Stimulated activated CD8-positive, alpha-beta memory T cell treated with anti-CD3 and anti-CD28 coated beads, Interleukin-2, amount 100 ng/mL, for 48 hours (primary cell): ENCODE data around the gene ZNF536.

Experiments used
- DNase-seq, 2 donors: peaks; one replicate each; pipeline ENCODE4 v3.0.0-alpha.2; 2020; ENCODE audit warnings: low read depth in 2 of 2

ZNF536 gene

GRCh38 chr19:30371960-30372824, at the start of gene ZNF536:
TSS of gene ZNF536 (plus strand) at chr19:30372384. CDS start at chr19:30443563, 71,179 bp downstream.
- no peak for DNase-seq

DNA sequence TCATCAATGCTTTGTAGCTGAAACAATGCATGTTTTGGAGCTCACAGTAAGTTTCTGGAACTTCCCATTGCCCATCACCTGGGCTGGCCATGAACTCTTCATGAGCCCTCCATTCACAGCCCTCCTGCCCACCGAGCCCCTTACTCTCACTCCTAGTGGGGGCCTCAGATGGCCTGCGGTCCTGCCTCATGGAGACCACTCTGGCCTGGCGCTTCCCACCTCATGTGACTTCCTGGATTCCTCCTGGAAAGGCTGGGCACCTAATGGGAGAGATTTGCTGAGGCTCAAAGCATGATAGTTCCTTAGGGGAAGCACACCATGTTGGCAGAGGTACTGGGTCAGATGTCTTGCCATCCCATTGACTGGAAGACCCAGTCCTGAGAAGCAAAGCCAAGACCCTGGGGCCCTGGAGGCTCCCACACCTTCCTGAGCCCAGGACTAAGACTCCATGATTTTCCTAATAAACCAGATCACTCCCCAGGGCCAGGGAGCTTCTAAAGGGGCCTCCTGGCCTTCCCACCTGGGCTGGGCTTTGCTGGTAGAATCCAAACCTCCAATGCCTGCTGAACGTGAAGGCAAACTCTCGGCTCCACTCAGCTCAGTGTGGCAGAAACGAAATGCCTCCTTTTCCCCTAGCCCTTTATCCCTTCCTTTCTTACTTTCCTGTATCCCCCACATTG, 49.4 kb upstream of the ZNF536 start:
- DNase-seq = no peak

DNA sequence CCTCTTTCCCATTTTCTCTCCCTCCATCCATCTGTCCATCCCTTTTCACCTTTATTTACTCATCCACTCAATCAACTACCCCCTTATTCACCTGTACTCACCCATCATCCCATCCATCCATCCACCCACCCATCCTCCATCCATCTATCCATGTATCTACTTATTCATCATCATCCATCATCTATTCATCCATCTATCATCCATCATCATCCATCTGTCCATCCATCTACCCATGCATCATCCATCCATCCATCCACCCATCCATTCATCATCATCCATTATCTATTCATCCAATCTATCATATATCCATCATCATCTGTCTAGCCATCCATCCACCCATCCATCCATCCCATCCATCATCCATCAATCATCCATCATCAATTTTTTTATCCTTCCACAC, 48.3 kb upstream of the ZNF536 start:
- DNase-seq = no peak

DNA sequence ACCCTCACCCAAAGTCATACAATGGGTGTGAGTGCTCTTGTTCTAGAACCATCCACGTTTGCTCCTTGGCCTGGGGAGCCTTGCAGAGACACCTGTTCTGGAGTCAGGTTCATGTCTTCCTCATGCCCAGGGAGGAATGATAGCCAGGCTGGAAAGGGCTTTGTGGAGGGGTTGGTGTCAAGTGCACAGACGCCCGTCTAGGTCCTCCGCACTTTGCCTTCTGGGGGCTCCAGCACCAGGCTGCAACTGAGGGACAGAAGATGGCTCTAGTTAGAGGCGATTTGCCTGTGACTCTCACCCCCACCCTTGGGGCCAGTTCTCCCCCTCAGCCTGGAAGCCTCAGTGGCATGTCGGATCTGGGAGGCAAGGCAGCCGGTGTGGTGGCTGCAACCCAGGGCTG, 47.2 kb upstream of the ZNF536 start:
- DNase-seq = no peak

DNA sequence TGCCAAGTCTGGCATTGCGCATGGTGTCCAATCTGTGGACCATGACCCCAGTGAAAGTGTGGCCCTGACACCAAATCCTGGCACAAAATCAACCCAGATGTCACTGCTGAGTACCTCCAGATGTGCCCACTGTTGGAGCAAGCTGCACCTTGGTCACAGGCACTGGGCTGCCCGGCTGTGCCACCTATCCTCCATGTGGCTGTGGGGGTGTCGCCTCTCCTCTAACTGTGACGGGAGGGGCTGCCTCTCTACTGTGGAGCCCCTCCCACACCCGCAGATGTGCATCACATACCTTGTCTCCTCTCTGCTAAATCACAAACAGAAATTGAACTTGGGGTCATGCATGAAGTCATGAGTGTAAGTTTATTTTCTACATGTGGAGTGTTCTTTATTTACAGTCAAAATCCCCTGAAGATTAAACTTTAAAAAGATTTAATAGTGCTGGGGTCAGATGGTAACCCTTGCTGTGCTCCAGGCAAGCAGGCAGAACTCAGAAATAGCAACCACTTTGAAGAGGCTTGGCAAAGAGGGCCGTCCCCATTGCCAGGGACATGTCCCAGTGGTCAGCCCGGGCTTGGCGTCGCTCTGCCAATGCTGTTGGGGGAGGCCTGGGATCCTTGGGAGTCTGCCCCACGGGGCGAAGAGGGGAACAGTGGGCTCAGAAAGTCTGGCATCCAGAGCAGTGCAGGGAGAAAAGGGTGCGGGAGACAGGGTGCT, 46.4 kb upstream of the ZNF536 start:
- no peak for DNase-seq

- DNase-seq = no peak
Measured at GRCh38 chr19:30326393-30326710, 45.8 kb upstream of the ZNF536 start.

- DNase-seq = no peak
Measured at GRCh38 chr19:30327331-30327730, 44.9 kb upstream of the ZNF536 start.

- DNase-seq = no peak
Measured at GRCh38 chr19:30328096-30328495, 44.1 kb upstream of the ZNF536 start.

GRCh38 chr19:30330266-30330665, 41.9 kb upstream of the ZNF536 start:
- no peak for DNase-seq

- DNase-seq = no peak
Measured at GRCh38 chr19:30332445-30333234, 39.5 kb upstream of the ZNF536 start.

DNA sequence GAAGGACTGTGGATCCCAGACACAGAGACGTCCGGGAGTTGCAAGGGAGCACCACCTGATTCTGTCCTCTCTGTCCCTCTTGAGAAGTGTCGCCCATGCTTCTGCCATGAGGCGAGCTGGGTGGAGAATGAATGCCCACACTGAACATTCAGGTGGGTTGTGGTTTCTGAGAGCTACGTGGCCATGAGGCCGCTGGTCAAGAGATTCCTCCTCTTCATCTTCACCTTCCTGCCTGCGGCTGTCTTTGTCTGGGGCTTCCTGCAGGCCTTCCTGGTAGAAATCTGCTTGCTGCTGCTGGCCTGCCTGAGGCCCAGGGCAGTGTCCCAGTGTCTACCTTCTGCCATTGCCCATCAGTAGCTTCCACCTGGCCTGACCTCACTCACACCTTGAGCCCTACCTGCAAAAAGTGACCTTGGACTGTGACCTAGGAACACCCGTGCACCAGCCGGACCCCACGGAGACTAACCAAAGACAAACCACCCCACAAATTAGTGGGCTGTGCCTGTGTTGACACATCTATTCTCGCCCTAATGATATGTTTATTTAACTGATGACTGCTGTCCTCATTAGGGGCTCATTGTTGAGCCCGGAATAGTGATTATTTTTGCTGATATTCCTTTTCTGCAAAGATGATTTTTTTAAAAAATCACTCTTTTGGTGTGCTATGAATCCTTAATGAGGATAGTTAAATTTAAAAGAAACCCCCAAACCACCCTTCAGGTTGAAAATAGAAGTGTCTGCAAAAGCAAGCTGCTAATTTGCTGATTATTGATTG, 38.7 kb upstream of the ZNF536 start:
- no peak for DNase-seq

DNA sequence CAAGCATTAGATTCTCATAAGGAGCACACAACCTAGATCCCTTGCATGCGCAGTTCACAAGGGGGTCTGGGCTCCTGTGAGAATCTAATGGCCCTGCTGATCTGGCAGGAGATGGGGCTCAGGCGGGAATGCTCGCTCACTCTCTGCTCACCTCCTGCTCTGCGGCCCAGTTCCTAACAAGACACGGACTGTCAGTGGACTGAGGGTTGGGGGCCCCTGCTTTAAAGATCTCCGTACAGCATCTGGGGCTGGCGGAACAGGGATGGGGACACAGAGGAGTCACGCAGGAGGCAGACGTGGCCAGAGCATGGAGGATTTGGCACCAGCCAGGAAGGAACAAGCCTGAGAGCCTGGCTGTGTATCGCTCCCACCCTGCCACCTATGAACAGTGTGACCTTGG, 37.3 kb upstream of the ZNF536 start:
- DNase-seq = no peak

DNA sequence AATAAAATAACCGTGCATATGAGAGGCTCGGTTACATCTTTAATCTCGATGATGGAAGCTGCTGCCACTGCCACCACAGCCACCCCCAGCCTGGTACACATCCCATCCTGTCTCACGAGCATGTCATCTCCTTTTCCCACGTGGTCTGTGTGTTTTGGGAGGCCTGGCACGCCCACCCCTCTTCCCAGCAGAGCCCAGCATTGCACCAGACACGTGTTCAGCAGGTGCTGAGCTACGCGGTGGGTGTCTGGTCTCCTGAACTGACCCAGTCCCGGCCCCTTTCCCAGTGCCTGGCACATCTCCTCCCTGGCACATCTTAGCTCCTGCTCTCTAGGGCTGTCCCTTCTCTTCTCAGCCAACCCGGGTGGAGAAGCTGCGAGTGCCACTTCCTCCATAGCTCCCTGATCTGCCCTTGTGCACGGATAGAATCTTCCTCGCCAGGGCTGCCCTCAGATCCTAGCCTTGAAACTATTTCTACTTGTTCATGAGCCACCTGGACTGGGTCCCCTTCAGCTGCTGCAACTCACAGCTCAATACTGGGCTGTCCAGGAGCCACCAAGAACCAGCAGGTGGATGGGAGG, 36.8 kb upstream of the ZNF536 start:
- DNase-seq = no peak

DNA sequence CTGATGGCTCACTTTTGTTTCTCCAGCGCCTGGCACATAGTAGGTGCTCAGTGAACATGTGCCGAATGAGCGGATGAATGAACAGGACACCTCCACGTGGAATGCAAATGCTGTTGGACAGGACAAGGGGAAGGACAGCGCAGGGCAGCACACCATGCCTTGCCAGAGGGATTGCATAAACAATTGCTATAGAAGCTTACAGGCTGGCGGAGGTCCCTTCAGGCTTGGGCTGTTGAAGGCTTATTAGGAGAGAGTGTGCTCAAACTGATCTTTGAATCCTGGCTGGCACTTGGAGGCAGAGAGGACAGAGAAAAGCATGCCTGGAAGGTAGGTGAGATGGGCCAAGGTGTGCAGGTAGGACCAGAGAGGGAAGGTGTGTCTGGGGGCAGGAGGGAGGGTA, 35.9 kb upstream of the ZNF536 start:
- DNase-seq = no peak

- no peak for DNase-seq
Measured at GRCh38 chr19:30338041-30338456, 34.1 kb upstream of the ZNF536 start.

DNA sequence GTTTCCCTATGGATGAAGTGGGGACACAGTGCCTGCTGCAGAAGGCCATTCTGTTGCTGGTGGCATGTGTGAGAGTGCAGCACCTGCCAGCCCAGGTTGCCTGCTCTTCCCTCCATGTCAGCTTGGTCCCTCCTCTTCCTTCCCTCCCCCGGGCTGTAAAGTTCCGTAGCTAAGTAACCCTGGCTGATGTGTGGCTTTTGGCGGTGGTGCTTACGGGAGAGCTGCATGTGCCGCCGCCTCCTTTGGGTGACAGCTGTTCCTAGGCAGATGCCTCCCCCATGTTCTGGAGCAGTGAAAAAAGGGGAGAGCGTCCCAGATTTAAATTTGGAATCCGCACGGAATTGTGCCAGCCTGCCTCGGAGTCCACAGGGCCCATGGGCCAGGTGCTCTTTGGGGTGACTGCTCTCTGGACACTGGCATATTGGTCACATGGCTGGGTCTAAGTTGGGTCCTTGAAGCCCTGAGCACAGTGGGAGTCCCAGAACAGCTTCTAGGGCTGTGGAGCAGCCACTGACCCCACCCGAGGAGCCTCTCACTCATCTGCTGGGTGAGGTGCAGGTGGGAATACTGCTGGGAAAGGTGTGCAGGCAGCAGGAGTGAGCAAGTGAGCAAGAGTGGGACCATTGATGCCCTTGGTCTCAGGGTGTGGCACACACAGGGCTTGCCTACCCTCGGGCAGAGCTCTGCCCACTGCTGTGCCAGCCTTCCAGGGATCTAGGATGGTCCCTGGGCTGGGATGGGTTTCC, 33.1 kb upstream of the ZNF536 start:
- DNase-seq = no peak

- DNase-seq = no peak
Measured at GRCh38 chr19:30339624-30340525, 32.3 kb upstream of the ZNF536 start.

GRCh38 chr19:30340771-30341561, 31.2 kb upstream of the ZNF536 start:
- no peak for DNase-seq
